IMR-90 (cell line): ENCODE data around the gene HES1. TPM values are rescaled to one million over a fixed set of nuclear protein-coding genes. Genes with fewer than 3 reads are reported as not detected.

Experiments
- ATAC-seq: fragments of 200-7000 bp; cut with Tn5 transposase; 2 replicates; pipeline ENCODE4 v1.9.1; 2020; ENCODE audit warnings: low read depth, mild to moderate bottlenecking, moderate library complexity
- BruUV-seq: library from RNA; stranded (reverse); fragments of 400-500 nt; replicated peaks from 2 replicates; lab custom pipeline; 2021; lab: Mats Ljungman, UMichigan
- CTCF ChIA-PET: fragments of 300-600 bp; formaldehyde crosslinking; extraction: SDS; loops from one replicate; lab custom pipeline; 2021; ENCODE audit warnings: antibody characterized with exemption; lab: Yijun Ruan, JAX
- POLR2A ChIA-PET: fragments of 300-600 bp; sonication (Branson Sonifier 250); formaldehyde crosslinking; loops from one replicate; lab custom pipeline; 2022; ENCODE audit warnings: antibody characterized with exemption; ENCODE audit not compliant: unreplicated experiment; lab: Charles Lee
- DNase-seq: peaks from one replicate; pipeline ENCODE4 v3.0.0; 2013
- H2AFZ ChIP-seq: replicated peaks from 2 replicates; pipeline ENCODE3; 2013; ENCODE audit warnings: low read length, mild to moderate bottlenecking; ENCODE audit not compliant: poor library complexity
- H2AK5ac ChIP-seq: 2 replicates; pipeline ENCODE4 v1.6.1; 2013; ENCODE audit warnings: low read depth, low read length, inconsistent platforms
- H2AK9ac ChIP-seq: replicated peaks from 2 replicates; pipeline ENCODE3; 2013; ENCODE audit warnings: mild to moderate bottlenecking, low read depth, low read length, moderate library complexity; ENCODE audit not compliant: poor library complexity
- H2BK120ac ChIP-seq: 2 replicates; pipeline ENCODE4 v1.6.1; 2013; ENCODE audit warnings: low read depth, low read length, inconsistent platforms
- H2BK15ac ChIP-seq: 3 replicates; pipeline ENCODE4 v1.6.1; 2013; ENCODE audit warnings: low read depth, low read length, inconsistent platforms
- H2BK20ac ChIP-seq: 2 replicates; pipeline ENCODE4 v1.6.1; 2013; ENCODE audit warnings: low read depth, mild to moderate bottlenecking, inconsistent platforms, low read length, moderate library complexity
- H2BK5ac ChIP-seq: 2 replicates; pipeline ENCODE4 v1.6.1; 2013; ENCODE audit warnings: mild to moderate bottlenecking, low read depth, low read length, inconsistent platforms; ENCODE audit not compliant: poor library complexity, severe bottlenecking
- H3K14ac ChIP-seq: replicated peaks from 2 replicates; pipeline ENCODE4 v1.6.1; 2013; ENCODE audit warnings: low read depth, low read length, inconsistent platforms
- H3K18ac ChIP-seq: 2 replicates; pipeline ENCODE4 v1.6.1; 2013; ENCODE audit warnings: low read depth, low read length, control low read depth
- H3K23ac ChIP-seq: 2 replicates; pipeline ENCODE4 v1.6.1; 2013; ENCODE audit warnings: low read depth, low read length, inconsistent platforms
- H3K27ac ChIP-seq: 2 replicates; pipeline ENCODE4 v1.5.1; 2013; ENCODE audit warnings: mild to moderate bottlenecking, control low read depth, low read length; ENCODE audit not compliant: insufficient read depth
- H3K27me3 ChIP-seq: 2 replicates; pipeline ENCODE4 v1.6.1; 2013; ENCODE audit warnings: low read length; ENCODE audit not compliant: control insufficient read depth, insufficient read depth
- H3K36me3 ChIP-seq: 2 replicates; pipeline ENCODE4 v1.6.1; 2013; ENCODE audit warnings: low read length, mixed read lengths; ENCODE audit not compliant: control insufficient read depth, insufficient read depth
- H3K4ac ChIP-seq: 2 replicates; pipeline ENCODE4 v1.6.1; 2013; ENCODE audit warnings: low read depth, low read length, inconsistent platforms
- H3K4me1 ChIP-seq: 2 replicates; pipeline ENCODE4 v1.6.1; 2013; ENCODE audit warnings: low read length, mixed read lengths; ENCODE audit not compliant: control insufficient read depth, insufficient read depth
- H3K4me2 ChIP-seq: 2 replicates; pipeline ENCODE4 v1.6.1; 2013; ENCODE audit warnings: low read depth, mild to moderate bottlenecking, control low read depth, low read length, moderate library complexity
- H3K4me3 ChIP-seq: 2 replicates; pipeline ENCODE4 v1.5.1; 2013; ENCODE audit warnings: low read depth, mild to moderate bottlenecking, control low read depth, low read length, moderate library complexity; ENCODE audit not compliant: insufficient read depth
- H3K56ac ChIP-seq: 2 replicates; pipeline ENCODE4 v1.6.1; 2013; ENCODE audit warnings: low read length, inconsistent platforms; ENCODE audit not compliant: insufficient read depth; ENCODE audit errors: extremely low read depth
- H3K79me1 ChIP-seq, 2 experiments: 2 replicates each; pipeline ENCODE4 v1.6.1; 2013; ENCODE audit warnings: low read length in 2 of 2, inconsistent platforms in 1 of 2, low read depth in 1 of 2
- H3K9ac ChIP-seq: 2 replicates; pipeline ENCODE4 v1.6.1; 2013; ENCODE audit warnings: low read depth, low read length, control low read depth
- H3K9me1 ChIP-seq: 2 replicates; pipeline ENCODE4 v1.6.1; 2013; ENCODE audit warnings: low read length, inconsistent platforms; ENCODE audit not compliant: insufficient read depth
- H3K9me3 ChIP-seq: 2 replicates; pipeline ENCODE4 v1.6.1; 2013; ENCODE audit warnings: low read length; ENCODE audit not compliant: control insufficient read depth, insufficient read depth
- H4K20me1 ChIP-seq: 2 replicates; pipeline ENCODE4 v1.6.1; 2013; ENCODE audit warnings: low read length, inconsistent platforms; ENCODE audit not compliant: insufficient read depth
- H4K5ac ChIP-seq: 2 replicates; pipeline ENCODE4 v1.6.1; 2013; ENCODE audit warnings: mild to moderate bottlenecking, low read depth, low read length, control low read depth
- H4K8ac ChIP-seq, 2 experiments: 2 replicates each; pipeline ENCODE4 v1.6.1; 2013; ENCODE audit warnings: low read depth in 2 of 2, low read length in 2 of 2, control low read depth in 1 of 2, inconsistent platforms in 1 of 2
- H4K91ac ChIP-seq: 2 replicates; pipeline ENCODE4 v1.6.1; 2013; ENCODE audit warnings: low read depth, low read length, inconsistent platforms; ENCODE audit not compliant: insufficient read depth
- BHLHE40 ChIP-seq: fragments of 150-350 bp; IDR thresholded peaks from 2 replicates; pipeline ENCODE4 v1.6.1; 2016; ENCODE audit warnings: mild to moderate bottlenecking, low read depth, low read length
- CEBPB ChIP-seq: IDR thresholded peaks from 2 replicates; pipeline ENCODE4 v1.6.1; 2012; ENCODE audit warnings: low read depth, low read length, improper control_type of control experiment
- CHD1 ChIP-seq: IDR thresholded peaks from 2 replicates; pipeline ENCODE4 v1.6.1; 2012; ENCODE audit warnings: low read depth, low read length, improper control_type of control experiment
- FOS ChIP-seq: fragments of 150-350 bp; IDR thresholded peaks from 2 replicates; pipeline ENCODE4 v1.6.1; 2016; ENCODE audit warnings: low read depth, low read length
- MAFK ChIP-seq: IDR thresholded peaks from 2 replicates; pipeline ENCODE4 v1.6.1; 2012; ENCODE audit warnings: low read depth, low read length, improper control_type of control experiment
- MAZ ChIP-seq: IDR thresholded peaks from 2 replicates; pipeline ENCODE4 v1.6.1; 2012; ENCODE audit warnings: low read depth, mild to moderate bottlenecking, low read length, improper control_type of control experiment, moderate library complexity, borderline replicate concordance
- MXI1 ChIP-seq: IDR thresholded peaks from 2 replicates; pipeline ENCODE4 v1.6.1; 2012; ENCODE audit warnings: low read depth, mild to moderate bottlenecking, low read length, moderate library complexity, borderline replicate concordance
- NFE2L2 ChIP-seq: fragments of 150-350 bp; IDR thresholded peaks from 2 replicates; pipeline ENCODE4 v1.6.1; 2016; ENCODE audit warnings: low read depth, mild to moderate bottlenecking, low read length
- POLR2A ChIP-seq: IDR thresholded peaks from 2 replicates; pipeline ENCODE4 v1.6.1; 2012; ENCODE audit warnings: mild to moderate bottlenecking, low read depth, low read length
- RAD21 ChIP-seq: IDR thresholded peaks from 2 replicates; pipeline ENCODE4 v1.6.1; 2012; ENCODE audit warnings: low read length, improper control_type of control experiment
- RCOR1 ChIP-seq: IDR thresholded peaks from 2 replicates; pipeline ENCODE4 v1.6.1; 2012; ENCODE audit warnings: mild to moderate bottlenecking, low read length, improper control_type of control experiment; ENCODE audit not compliant: insufficient replicate concordance
- RFX5 ChIP-seq: IDR thresholded peaks from 2 replicates; pipeline ENCODE4 v1.8.0; 2012; ENCODE audit warnings: low read depth, mild to moderate bottlenecking, low read length, moderate library complexity
- SMC3 ChIP-seq: fragments of 150-350 bp; IDR thresholded peaks from 2 replicates; pipeline ENCODE4 v1.6.1; 2016; ENCODE audit warnings: low read depth, mild to moderate bottlenecking, antibody characterized with exemption, low read length, moderate library complexity
- USF2 ChIP-seq: fragments of 150-350 bp; IDR thresholded peaks from 2 replicates; pipeline ENCODE4 v1.6.1; 2017; ENCODE audit warnings: mild to moderate bottlenecking, antibody characterized with exemption, low read length, low read depth
- WGBS, 2 experiments: methylation state at CpG; one replicate each; pipeline versions ENCODE4 v1.1.5 to v1.1.7; 2013; ENCODE audit warnings: missing lambda C conversion rate in 2 of 2; ENCODE audit not compliant: insufficient read length in 1 of 2; ENCODE audit errors: extremely low coverage in 2 of 2; 5-methylcytosine and 5-hydroxymethylcytosine counted together
- dilution Hi-C: fragments of 300-500 bp; cut with HindIII; formaldehyde crosslinking; loops from one replicate; pipeline ENCODE4 v1.14.3; 2018; ENCODE audit warnings: low sequenced_read_pairs; ENCODE audit not compliant: unreplicated experiment
- in situ Hi-C: fragments of 300-500 bp; cut with MboI; formaldehyde crosslinking; loops from 3 replicates; pipeline ENCODE4 v1.14.3; 2019; ENCODE audit warnings: low sequenced_read_pairs, inconsistent platforms, mixed read lengths
- intact Hi-C: fragments of 100-400 bp; cut with micrococcal nuclease; formaldehyde crosslinking; loops from 2 replicates; pipeline ENCODE4 v1.10.0; 2022
- polyA plus RNA-seq, 3 experiments: library from polyadenylated mRNA; depleted of rRNA; stranded (reverse); fragments of >200 nt; gene quantifications; 2 replicates each; pipeline ENCODE4 v1.2.3, GENCODE V29; 2012; ENCODE audit warnings: low replicate concordance in 1 of 3
- total RNA-seq: library from RNA; depleted of rRNA; stranded (reverse); fragments of >200 nt; gene quantifications from 2 replicates; pipeline ENCODE4 v1.2.3, GENCODE V29; 2012
- TF ChIP-seq, protein P1 (sequence below): conservative IDR thresholded peaks from 2 replicates; pipeline ENCODE4 v1.5.1; 2012; ENCODE audit warnings: mild to moderate bottlenecking, low read depth, low read length, improper control_type of control experiment
- TF ChIP-seq, protein P2 (sequence below): fragments of 150-350 bp; IDR thresholded peaks from 2 replicates; pipeline ENCODE4 v1.6.1; 2016; ENCODE audit warnings: low read depth, mild to moderate bottlenecking, low read length, moderate library complexity, borderline replicate concordance

HES1 gene
- total and polyA plus RNA-seq, 2 of the 4 experiments (the other 2 are of a cell fraction) = 3.6 to 6.7 TPM

DNA sequence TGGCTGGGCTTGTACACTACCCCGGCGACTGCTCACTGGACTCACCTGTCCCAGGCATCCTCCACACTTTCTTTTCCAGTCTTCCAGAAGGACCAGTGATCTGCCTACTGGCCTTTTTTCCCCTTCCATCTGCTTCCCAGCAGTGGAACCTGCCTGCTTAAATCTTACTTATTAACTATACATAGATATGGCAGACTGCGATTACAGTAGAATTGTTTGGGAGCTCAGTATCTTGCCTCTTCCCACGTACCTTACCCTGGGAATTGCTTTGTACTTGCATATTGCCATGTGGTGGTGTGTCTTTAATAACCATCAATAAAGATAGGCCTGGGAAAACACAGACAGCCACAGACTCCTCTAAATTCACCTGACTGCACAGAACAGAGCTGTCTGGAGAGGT, 11.8 kb upstream of the HES1 start:
- intact Hi-C loops = no loop called here
- H3K79me1 ChIP-seq = no peaks in the 10 kb centered on the region

More for the DNA sequence above, 11.8 kb upstream of the HES1 start:
- no peaks in the 10 kb centered on the region for H3K36me3 ChIP-seq
- H2BK15ac ChIP-seq = no peak overlapping the region
- ATAC-seq = no peak
- H3K56ac ChIP-seq = no peak overlapping the region
- in situ Hi-C loops (no loop called here), dilution Hi-C loops (no loop called here)
- H3K9ac ChIP-seq = no peak overlapping the region
- peaks cover 42% of the 10 kb centered on the region for H3K27me3 ChIP-seq
- no peak overlapping the region for H4K8ac ChIP-seq
- POLR2A ChIA-PET = no interaction called here
- no peak overlapping the region for H3K18ac ChIP-seq
- no peak overlapping the region for H2AK5ac ChIP-seq
- no peak overlapping the region for H3K27ac ChIP-seq
- no peak overlapping the region for H2AK9ac ChIP-seq
- BruUV-seq = no TSS peak
- DNase-seq = no peak
- H3K4me1 ChIP-seq = peaks cover 3% of the 10 kb centered on the region
- H2BK120ac ChIP-seq = no peak overlapping the region
- H3K4me3 ChIP-seq = no peak overlapping the region
- no peak overlapping the region for H3K4ac ChIP-seq
- no peak overlapping the region for H2BK20ac ChIP-seq
- no peak overlapping the region for H4K91ac ChIP-seq
- H3K9me3 ChIP-seq = no peaks in the 10 kb centered on the region
- no peak overlapping the region for H4K5ac ChIP-seq
- TF ChIP-seq, protein P1, sequence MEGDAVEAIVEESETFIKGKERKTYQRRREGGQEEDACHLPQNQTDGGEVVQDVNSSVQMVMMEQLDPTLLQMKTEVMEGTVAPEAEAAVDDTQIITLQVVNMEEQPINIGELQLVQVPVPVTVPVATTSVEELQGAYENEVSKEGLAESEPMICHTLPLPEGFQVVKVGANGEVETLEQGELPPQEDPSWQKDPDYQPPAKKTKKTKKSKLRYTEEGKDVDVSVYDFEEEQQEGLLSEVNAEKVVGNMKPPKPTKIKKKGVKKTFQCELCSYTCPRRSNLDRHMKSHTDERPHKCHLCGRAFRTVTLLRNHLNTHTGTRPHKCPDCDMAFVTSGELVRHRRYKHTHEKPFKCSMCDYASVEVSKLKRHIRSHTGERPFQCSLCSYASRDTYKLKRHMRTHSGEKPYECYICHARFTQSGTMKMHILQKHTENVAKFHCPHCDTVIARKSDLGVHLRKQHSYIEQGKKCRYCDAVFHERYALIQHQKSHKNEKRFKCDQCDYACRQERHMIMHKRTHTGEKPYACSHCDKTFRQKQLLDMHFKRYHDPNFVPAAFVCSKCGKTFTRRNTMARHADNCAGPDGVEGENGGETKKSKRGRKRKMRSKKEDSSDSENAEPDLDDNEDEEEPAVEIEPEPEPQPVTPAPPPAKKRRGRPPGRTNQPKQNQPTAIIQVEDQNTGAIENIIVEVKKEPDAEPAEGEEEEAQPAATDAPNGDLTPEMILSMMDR = no peak
- TF ChIP-seq, protein P2, sequence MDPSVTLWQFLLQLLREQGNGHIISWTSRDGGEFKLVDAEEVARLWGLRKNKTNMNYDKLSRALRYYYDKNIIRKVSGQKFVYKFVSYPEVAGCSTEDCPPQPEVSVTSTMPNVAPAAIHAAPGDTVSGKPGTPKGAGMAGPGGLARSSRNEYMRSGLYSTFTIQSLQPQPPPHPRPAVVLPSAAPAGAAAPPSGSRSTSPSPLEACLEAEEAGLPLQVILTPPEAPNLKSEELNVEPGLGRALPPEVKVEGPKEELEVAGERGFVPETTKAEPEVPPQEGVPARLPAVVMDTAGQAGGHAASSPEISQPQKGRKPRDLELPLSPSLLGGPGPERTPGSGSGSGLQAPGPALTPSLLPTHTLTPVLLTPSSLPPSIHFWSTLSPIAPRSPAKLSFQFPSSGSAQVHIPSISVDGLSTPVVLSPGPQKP = no peak
- TF ChIP-seq SMC3 (no peak), CEBPB (no peak), BHLHE40 (no peak), CHD1 (no peak), MXI1 (no peak), MAZ (no peak), FOS (no peak), RFX5 (no peak), NFE2L2 (no peak), RAD21 (no peak), USF2 (no peak), MAFK (no peak), POLR2A (no peak), RCOR1 (no peak)
- no peak overlapping the region for H2BK5ac ChIP-seq
- no CpG with 5 or more reads among the region's 4 CpGs for WGBS, 2 experiments
- H3K14ac ChIP-seq = no peak overlapping the region
- H3K4me2 ChIP-seq = no peak overlapping the region
- H3K23ac ChIP-seq = no peak overlapping the region
- CTCF ChIA-PET = interaction anchor here (0.5 to 1.1 kb wide), 2 partner anchors 126 to 459 kb away, joined by 3 read pairs; no protein-coding TSS in a partner anchor
- no peak overlapping the region for H2AFZ ChIP-seq
- no peaks in the 10 kb centered on the region for H4K20me1 ChIP-seq
- H3K9me1 ChIP-seq = no peaks in the 10 kb centered on the region
